ENCODE results near the gene DCAKD.

GRCh38 chr17:45087504-45087975, 36.1 kb upstream of the DCAKD start:
- TF ChIP-seq POLR2AphosphoS5 (IDR thresholded peaks at IDR 0.05; ENCODE audit: low read depth, low read length) (no peak), POLR2A (IDR thresholded peaks at IDR 0.05; ENCODE audit: low read depth, low read length) (no peak), PAX5 (IDR thresholded peaks at IDR 0.05; ENCODE audit: insufficient read depth, low read length, severe bottlenecking) (no peak), TAF1 (IDR thresholded peaks at IDR 0.05; ENCODE audit: low read depth, low read length) (no peak)

All from GM12891 (cell line).